GM10266 (cell line): ENCODE data around the gene ATP1A1.

Experiments used
- DNase-seq: peaks from one replicate; pipeline ENCODE4 v3.0.0; 2012; ENCODE audit errors: extremely low spot score
- CTCF ChIP-seq: IDR thresholded peaks from 2 replicates; pipeline ENCODE4 v1.5.1; 2012; ENCODE audit warnings: mild to moderate bottlenecking, low read depth; ENCODE audit not compliant: control insufficient read depth, insufficient read depth; ENCODE audit errors: missing control alignments

Gene ATP1A1

DNA sequence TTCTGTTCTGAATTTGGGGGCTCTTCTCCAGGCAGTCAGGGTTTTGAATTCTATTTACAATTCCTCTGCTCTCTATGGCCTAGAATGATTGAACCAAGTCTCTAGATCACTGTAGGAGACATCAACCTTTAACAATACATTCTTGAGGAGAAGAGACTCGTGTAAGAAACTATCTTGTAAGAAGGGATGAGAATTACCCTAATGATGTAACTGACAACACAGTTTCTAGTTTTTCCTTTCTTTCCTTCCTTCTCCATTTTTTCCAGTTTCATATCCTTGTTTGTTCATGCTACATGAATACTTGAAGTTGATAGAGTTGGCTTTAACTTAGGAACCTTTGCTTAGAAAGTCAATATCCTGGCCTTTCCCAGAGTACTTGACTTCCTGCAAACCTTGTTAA lies 1.3 kb upstream of the ATP1A1 start:
- TF ChIP-seq CTCF, result no peak

DNA sequence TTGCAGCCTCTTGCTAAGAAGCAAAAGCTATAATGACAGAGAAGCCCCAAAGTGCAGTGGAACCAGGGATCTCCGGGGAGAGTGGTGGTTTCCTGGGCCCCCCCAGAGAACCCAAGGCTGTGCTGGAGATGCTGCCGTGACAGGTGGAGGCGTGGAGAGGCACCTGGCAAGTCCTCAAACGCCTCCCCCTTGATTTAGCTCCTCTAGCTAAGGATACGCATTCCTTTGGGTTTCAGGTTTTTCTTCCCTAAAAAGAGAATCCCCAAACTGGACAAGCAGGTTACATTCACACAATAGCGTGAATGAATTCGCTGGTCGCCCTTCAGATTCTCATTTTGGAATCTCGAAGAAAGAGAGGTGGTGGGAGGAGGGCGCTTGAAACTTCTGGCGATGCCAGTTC lies 853 bp upstream of the ATP1A1 start:
- TF ChIP-seq CTCF, result no peak
- no peak for DNase-seq

More for the DNA sequence above, 1.3 kb upstream of the ATP1A1 start:
- DNase-seq, result no peak

GRCh38 chr1:116373431-116374352 lies 648 bp downstream of the ATP1A1 start:
- TF ChIP-seq CTCF, result no peak
- peak; percentile 48 for DNase-seq

GRCh38 chr1:116374353-116375147 lies 1.5 kb downstream of the ATP1A1 start:
- no peak for DNase-seq
- no peak for TF ChIP-seq CTCF

DNA sequence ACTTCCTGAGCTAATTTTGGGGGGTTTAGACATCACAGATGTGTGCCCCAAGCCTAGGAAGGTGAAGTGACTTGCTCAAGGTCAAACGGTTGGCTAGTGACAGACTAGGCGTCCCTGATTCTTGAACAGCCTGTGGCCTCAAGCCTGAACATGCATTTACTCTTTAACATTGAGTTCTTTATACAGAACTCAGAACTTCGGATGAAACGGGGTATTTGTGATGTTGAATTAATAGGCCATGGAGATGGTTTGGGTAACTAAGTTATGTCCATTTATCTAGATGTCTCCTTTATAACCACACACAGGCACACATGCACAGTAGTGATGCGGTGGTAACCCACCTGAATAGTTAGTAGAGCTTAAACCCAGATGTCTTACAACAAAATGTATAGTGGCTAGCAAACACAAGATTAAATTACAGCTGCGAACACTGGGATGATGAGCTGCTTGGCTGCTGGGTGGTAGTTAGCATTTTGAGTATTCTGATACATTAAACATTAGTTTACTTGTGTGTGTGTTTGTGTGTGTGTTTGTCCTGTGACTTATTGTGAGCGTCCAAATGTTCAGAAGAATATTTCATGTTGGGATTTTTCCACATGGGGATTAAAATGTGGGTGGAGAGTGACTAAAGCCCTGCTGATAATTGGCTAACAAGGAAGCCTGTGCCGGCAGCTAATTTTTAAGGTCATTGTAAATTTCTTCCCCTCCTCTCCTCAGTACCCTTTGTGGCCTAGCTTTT lies 2.3 kb downstream of the ATP1A1 start:
- no peak for TF ChIP-seq CTCF
- no peak for DNase-seq

DNA sequence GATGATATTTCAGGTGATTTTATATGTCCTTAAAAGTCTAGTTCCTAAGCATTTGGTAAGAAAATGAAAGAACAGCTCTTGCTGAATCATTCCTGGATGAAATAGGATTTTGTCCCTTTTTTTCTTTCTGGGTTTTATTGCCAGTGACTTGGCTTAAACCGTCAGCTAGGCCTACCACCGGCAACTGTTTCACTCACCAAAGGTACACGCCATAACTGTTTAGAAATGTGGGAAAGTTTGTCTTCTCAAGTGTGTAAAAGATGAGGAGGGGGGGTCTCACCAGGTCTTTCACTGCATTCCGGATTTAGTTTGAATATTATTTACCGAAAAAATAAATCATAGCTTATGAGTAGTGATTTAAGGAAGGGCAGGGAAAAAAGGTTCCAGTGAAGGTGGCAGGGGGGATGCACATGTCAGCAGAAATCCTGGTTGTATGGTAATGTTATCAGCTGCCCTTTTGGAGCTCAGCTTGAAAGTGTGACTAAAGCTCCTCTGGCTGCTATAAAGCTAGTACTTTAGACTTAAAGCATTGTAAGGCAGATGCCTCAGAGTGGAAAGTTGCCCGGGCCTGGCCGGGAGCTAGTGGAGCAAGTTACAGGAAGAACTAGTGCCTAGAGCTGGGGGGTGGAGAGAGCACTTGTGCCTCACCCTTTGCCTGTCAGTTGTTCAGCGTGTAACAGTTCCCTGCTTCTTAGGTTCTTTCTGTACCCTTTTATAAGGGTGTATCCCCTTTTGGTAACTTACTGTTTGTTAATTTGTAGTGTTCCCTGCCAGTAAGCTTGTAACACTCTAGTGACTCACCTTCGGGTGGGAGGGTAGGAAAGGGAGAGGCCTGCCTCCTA lies 3.1 kb downstream of the ATP1A1 start:
- no peak for TF ChIP-seq CTCF
- no peak for DNase-seq
